GM21381 (cell line): Measurements from ENCODE around the gene CFAP65.

Experiments used
- ATAC-seq: cut with Tn5 transposase; IDR thresholded peaks from one replicate; pipeline ENCODE4 v1.9.1; 2021; ENCODE audit warnings: mild to moderate bottlenecking, moderate library complexity; ENCODE audit not compliant: unreplicated experiment

CFAP65 gene

DNA sequence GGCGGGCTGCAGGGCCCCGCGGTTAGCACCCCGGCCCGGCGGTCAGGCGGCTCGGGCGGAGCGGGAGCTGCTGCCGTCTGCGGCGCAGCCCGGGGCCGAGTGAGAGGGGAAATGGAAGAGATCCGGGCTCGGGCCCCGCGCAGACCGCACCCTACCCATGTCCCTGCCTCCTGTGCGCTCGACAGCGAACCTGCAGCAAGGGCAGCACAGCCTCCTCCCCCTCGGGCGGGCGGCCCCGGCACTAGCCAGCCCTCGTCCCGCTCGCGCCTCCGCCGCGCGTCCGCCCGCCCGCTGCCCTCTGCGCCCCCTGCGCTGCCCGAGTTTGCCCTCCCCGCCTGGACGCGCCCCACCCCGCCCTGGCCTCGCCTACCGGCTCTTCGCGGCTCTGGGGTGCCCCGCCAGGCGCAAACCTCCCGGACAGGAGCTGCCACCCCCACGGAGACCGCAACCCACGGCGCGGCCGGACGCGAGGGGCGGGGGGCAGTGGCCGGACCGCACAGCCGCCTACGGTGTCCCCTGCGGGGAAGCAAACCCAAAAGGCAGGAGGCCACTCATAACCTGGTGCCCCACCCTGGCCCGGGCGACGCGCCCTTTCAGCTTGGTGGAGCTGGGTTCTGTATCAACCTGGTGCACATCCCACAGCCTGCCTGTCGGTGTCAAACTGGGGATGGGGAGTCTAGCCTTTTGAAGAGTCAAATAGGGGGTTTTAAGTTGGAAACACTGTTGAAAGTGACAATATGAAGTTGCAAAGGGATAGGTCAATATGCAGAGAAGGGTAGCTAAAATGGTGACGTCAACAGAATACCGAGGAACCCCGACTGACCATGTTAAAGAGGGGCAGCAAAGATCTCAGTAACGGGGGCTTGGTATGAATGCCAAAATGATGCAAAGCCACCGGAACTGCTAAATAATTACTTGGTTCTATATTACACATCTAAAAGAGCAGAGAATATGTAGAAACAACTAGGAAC, 19.8 kb upstream of the CFAP65 start, which contains the start of gene IHH:
Gene IHH (minus strand): TSS at position 101 of the 971 bp plus-strand sequence. CDS start 454 bp downstream, outside the sequence.
- no peak for ATAC-seq

DNA sequence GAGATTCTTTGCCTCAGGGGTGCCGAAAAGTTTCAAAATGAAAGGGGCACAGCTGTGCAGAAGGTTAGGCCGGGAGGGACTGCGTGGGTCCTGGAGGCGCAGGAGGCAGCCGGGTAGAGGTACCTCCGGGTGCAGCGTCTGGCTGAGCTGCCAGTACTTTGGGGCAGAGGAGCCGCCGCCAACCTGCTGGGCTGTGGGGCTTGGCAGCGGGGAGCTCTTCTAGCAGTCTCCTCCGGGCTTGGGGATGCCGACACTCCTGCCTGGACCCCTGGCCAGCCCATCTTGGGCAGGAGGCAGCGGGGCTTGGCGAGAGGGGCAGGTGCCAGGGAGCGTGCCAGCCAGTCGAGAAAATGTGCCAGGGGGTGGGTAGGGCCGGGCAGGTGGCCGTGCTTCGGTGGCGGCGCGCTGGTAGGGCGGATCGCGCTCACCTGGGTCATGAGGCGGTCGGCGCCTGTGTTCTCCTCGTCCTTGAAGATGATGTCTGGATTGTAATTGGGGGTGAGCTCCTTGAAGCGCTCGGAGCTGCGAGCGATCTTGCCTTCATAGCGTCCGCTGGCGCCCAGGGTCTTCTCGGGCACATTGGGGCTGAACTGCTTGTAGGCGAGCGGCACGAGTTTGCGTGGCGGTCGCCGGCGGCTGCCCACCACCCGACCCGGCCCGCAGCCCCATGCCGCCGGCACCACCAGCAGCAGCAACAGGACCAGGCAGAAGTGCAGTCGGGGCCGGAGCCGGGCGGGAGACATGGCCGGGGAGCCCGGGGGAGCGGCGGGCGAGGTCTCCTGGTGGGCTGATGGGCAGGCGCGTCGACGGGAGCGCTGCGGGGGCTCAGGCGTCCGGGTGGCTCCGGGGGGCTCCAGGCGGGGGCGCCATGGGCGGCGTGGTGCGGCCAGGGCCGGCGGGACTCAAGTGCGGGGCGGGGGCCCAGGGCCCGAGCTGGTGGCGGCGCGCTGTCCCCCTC, 18.7 kb upstream of the CFAP65 start:
- no peak for ATAC-seq

DNA sequence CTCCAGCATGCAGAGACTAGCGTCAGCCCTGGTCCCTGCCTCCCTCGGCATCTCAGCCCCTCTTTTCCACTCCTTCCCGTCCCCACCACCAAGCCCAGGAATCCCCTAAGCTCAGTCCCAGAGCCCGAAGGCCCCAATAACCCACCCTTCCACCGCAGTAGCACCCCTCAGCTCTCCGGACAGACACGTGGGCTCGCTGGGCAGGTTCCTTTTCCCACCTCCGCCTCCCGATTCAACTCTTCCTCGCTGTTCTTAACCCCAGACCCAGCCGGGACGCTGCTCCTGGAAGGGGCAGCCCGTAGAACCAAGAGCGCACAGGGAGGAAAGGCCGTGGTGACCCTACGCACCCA, 18.0 kb upstream of the CFAP65 start:
- ATAC-seq: no peak

GRCh38 chr2:219058541-219059374, 17.4 kb upstream of the CFAP65 start:
- no peak for ATAC-seq

- ATAC-seq: peak; percentile 88
Measured at GRCh38 chr2:219057709-219058540, 16.6 kb upstream of the CFAP65 start.

DNA sequence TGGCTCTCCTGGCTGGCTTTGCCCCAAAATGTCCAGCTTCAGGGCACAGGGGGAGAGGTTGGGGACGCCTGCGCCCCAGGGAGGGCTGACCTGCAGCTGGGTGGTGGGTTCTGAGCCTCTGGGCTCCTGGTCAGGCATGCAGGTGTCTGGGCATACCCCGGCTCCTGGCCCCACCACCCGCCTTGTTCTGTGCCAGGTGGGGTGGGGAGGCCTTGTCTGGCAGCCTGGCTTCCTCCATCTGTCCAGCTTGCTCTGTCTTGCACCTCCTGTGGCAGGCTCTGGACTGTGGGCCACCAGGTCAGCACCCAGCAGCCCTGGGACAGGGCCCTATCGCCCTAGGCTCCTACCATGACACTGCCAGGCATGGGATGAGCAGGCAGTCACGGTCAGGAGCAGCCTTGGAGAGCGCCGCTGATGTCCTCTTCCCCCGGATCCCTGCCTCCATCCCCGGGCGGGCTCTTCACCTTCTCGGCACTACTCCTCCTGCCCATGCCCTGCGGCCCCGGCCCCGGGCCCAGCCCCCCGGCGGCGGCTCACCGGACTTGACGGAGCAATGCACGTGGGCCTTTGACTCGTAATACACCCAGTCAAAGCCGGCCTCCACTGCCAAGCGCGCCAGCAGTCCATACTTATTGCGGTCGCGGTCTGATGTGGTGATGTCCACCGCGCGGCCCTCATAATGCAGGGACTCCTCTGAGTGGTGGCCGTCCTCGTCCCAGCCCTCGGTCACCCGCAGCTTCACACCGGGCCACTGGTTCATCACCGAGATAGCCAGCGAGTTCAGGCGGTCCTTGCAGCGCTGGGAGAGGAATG, 15.8 kb upstream of the CFAP65 start:
- no peak for ATAC-seq

DNA sequence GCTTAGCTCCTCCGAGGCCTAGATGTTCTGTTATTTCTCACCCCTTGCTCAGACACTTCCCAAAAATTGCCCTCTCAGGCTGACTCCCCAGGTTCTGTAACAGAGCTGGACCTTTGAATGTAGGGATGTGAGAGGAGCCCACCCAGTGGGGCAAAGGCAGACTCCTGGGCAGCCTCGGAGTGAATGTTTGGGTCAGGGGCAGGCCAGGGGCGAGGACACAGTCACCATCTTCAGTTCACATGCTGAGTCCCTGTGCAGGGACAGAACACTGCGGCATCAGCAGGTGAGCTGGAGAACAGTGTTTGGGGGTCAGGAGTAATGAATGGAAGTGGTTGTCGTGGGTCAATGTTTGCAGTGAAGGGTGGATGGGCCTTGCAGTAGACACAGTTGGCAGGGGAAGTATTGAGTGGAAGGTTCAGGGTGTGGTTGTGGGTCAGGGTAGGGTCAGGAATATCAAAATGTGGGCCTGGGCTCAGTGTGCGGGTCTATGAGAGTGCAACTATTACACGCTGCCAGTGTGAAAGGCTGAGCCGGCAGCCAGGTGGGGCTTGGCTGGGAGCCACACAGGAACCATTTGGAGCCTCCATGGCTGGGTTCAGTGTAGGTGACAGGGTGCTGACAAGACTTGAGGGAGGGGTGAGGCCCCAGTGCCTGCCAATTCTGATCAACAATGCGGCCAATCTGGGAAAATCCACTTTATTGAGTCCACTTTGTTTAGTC, 15.0 kb upstream of the CFAP65 start:
- no peak for ATAC-seq

DNA sequence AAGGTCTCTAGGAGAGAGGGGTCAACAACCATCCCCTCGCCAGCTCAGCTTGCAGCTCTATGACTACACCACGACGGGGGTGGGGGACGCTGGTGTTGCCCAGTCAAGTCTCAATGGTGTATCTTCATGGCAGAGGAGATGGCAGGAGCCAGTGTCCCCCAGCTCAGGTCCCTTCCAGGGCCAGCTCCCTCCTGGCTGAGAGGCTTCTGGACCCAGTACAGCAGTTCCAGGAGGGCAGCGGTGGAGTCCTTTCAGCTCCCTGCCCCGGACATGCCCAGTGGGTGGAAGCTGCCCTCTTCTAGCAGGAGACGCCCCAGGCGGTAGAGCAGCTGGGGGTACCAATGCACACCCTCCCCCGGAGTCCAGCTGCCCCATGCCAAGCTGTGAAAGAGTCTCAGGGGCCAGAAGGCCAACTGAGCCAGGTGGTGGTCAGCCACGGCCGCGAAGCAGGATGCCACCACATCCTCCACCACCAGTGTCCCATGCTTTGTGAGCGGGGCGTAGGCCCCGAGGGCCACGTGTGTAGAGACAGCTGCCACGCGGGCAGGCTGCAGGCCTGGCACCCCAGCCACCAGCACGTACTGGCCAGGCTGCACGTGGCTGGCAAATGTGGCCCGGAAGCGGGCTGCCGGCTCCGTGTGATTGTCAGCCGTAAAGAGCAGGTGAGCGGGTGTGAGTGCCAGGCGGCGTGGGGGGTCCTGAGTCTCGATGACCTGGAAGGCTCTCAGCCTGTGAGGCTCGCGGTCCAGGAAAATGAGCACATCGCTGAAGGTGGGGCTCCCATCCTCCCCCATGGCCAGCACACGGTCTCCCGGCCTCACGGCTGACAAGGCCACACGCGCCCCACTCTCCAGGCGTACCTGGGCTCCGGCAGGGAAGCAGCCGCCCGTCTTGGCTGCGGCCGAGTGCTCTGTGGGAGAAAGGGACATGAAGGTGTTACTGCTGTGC, 13.9 kb upstream of the CFAP65 start:
- no peak for ATAC-seq

DNA sequence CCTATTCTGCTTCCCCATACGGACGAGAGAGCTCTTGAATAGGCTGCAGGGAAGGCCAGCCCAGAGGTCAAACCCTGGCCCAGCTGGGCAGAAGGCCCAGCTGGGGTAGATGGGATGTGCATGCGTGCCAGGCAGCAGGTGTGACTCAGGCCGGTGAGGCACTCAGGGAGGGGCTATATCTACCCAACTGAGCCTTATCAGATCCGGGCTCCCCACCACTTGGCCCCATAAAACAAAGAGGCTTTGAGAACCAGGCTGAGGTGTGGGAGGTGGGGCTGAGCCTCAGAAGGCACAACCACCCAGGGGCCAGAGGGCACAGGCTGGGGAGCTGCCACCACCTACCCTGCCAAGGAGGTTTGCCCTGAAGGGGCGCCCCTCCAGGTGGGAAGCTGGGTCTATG, 8.0 kb upstream of the CFAP65 start:
- ATAC-seq: no peak

DNA sequence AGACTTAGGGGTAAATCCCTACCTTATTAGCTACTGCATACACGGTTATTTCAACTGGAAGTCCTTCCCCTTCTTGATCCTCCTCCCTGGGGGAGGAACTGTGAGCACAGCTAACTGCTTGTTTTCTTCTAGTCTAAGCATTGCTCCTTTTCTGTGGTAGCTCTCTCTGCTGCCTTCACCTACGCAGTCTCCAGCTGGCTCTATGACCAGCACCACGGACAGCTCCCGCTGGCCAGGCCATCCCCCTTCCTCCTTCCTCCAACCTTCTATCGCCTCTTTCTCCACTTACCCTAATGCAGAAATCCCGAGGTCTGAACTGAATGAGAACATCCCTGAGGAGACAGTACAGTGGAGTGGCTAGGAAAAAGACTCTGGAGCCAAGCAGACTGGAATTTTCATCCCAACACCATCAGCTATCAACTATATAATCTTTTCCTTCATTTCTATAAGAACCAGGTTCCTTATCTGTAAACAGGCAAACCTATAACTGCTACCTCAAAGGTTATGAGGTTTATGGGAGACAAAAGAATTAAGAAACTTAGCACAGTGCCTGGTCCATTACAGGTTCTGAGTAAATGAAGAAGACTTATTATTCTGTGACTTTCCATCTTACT, 4.7 kb upstream of the CFAP65 start:
- ATAC-seq: no peak

GRCh38 chr2:219042750-219043149, 1.4 kb upstream of the CFAP65 start:
- ATAC-seq: no peak

- no peak for ATAC-seq
Measured at GRCh38 chr2:219042157-219042556, 841 bp upstream of the CFAP65 start.

GRCh38 chr2:219038600-219038999, 2.7 kb downstream of the CFAP65 start:
- ATAC-seq: no peak

DNA sequence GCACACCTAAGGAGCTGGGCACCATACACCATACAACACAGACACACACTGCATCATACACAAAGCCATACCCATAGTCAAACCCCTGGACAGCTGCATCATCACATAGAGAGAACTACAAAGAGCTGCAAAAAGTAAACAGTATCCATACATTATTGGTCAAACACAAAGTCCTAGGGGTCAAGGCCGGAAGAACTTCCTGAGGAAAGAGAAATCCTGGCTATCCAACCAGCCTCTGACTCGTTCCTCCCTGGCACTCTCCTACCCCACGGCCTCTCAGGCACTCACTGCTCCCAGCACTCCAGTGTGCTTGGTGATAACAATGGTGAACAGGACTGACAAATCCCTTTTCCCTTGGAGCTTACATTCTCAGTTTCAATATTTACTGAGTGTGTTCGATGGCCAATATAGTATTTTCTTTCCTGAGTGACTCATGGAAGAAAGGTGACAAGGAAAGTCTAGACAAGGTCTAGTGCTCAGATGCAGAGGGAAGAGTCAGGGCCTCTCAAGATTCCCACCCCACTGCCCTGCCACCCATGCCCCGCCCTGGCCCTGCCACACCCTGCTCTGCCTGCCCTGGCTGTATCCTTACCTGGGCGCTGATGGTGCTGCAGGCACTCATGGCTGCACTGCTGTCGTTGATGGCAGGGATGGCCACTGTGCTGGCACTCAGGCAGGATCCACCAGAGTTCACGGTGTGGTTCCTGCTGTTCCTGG, 3.4 kb downstream of the CFAP65 start:
- ATAC-seq: no peak

- ATAC-seq: no peak
Measured at GRCh38 chr2:219035942-219036341, 5.4 kb downstream of the CFAP65 start.

- no peak for ATAC-seq
Measured at GRCh38 chr2:219034823-219035222, 6.5 kb downstream of the CFAP65 start.
